ENCODE measurements around the gene SGTA.

The SGTA gene

DNA sequence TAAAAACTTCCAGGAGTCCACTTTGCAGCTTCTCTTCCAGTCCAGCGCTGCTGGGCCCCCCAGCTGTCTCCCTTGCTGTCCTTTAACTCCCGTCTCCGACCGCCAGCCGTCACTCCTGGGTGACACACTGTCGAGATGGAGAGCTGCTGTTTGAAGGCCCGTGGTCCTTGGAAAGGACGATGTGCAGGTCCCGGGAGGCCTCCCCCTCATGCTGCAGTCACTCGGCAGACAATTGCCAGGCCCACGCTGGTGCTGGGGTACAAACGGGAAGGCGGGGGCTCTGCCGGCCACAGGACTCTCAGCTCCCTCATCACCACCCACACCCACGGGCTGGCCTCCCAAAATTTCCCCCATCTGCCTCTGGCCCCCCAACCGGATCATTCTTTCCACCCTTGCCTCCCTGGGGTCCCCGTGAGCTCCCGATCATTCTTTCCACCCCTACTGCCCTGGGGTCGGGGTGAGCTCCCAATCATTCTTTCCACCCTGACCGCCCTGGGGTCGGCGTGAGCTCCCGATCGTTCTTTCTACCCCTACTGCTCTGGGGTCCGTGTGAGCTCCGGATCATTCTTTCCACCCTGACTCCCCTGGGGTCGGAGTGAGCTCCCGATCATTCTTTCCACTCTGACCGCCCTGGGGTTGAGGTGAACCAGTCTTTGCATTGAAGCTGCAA is 20.5 kb upstream of the SGTA start:
- TF ChIP-seq, protein P1, sequence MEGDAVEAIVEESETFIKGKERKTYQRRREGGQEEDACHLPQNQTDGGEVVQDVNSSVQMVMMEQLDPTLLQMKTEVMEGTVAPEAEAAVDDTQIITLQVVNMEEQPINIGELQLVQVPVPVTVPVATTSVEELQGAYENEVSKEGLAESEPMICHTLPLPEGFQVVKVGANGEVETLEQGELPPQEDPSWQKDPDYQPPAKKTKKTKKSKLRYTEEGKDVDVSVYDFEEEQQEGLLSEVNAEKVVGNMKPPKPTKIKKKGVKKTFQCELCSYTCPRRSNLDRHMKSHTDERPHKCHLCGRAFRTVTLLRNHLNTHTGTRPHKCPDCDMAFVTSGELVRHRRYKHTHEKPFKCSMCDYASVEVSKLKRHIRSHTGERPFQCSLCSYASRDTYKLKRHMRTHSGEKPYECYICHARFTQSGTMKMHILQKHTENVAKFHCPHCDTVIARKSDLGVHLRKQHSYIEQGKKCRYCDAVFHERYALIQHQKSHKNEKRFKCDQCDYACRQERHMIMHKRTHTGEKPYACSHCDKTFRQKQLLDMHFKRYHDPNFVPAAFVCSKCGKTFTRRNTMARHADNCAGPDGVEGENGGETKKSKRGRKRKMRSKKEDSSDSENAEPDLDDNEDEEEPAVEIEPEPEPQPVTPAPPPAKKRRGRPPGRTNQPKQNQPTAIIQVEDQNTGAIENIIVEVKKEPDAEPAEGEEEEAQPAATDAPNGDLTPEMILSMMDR (IDR thresholded peaks at IDR 0.05; ENCODE audit: low read depth, low read length), result no peak
- H3K4me3 ChIP-seq (ENCODE audit: low read depth, low read length), result no peak overlapping the region

DNA sequence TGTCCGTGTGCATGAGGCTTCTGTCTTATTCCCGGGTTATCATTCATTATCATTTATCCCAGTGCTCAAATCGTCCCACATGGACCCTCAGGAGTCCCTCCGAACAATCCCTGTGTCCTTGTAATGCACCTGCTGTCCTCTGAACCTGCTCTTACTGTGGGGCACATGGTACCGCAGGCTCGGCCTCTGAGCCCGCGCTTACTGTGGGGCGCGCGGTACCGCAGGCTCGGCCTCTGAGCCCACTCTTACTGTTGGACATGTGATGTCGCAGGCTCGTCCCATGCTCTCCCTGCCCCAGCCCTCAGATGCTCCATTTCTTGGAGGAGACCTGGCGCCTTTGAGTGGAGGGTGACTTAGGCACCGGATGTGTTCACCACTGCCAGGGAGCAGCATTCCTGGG is 19.8 kb upstream of the SGTA start:
- no peak overlapping the region for H3K4me3 ChIP-seq (ENCODE audit: low read depth, low read length)
- TF ChIP-seq, protein P1 (IDR thresholded peaks at IDR 0.05; ENCODE audit: low read depth, low read length), result no peak

DNA sequence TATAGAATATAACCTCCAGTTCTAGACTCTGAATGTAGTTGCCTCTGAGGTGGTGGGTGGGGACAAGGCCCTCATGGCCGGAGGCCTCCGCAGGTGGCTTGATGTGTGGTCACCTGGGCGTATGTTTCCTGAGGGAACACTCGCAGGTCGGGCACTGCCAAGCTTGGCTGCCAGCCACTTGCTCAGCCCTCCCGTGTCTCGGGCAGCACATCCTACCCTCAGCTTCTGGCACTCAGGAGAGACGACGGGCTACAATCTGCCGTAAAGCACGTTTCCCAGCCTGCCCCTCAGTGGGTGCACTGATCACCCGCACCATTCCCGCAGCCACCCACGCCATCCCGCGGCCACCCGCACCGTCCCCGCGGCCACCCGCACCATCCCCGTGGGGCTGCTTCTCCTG is 17.4 kb upstream of the SGTA start:
- TF ChIP-seq, protein P1 (IDR thresholded peaks at IDR 0.05; ENCODE audit: low read depth, low read length), result no peak

DNA sequence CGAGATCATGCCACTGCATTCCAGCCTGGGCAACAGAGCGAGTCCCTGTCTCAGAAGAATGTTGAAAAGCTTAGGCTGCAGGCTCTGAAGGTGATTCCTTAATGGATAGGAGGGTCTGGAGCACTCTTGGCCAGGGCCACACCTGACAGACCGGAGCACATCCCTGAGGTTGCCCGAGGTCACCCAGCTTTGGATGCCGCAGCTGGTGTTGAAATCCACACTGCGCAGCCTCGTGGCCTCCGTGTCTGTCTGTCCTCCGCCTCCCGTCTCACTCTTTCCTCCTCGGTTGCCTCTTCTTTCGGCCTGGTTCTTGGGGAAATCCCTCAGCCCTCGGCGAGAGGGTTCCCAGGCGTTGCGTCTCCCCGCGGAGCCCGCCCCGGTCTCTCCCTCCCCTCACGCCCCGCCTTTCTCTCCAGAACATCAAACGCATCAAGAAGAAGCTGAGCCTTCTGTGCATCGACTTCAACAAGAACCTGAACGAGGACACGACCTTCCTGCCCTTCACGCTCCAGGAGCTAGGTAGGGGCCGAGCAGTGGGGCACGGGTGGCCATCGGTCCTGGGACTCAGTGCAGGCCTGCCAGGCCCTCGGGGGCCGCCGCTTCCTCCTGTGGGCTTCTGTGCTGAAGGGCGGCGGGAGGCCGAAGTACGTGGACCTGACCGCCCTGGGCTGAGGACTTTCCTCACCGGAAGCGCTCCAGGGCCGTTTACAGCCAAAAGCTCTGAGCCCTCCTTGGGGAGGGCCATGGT is 16.4 kb upstream of the SGTA start:
- TF ChIP-seq, protein P1 (IDR thresholded peaks at IDR 0.05; ENCODE audit: low read depth, low read length), result no peak
- no peak overlapping the region for H3K4me3 ChIP-seq (ENCODE audit: low read depth, low read length)

More for the DNA sequence above, 17.4 kb upstream of the SGTA start:
- H3K4me3 ChIP-seq (ENCODE audit: low read depth, low read length), result no peak overlapping the region

DNA sequence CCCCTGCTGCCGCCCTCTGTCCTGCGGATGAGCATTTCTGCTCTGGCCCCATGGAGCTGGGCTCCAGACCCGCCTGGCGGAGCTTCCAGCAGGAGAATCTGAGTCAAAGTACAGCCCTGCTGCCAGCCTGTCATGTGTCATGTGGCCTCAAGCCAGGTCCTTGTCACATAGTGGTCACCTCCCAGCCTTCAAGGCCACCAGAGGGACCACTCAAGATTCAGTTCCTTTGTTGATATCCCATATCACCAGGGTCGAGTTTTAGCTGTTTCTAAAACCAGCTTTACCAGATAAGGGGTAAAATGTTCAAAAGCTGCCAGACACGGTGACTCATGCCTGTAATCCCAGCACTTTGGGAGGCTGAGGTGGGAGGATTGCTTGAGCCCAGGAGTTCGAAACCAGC is 15.7 kb upstream of the SGTA start:
- TF ChIP-seq, protein P1 (IDR thresholded peaks at IDR 0.05; ENCODE audit: low read depth, low read length), result no peak
- no peak overlapping the region for H3K4me3 ChIP-seq (ENCODE audit: low read depth, low read length)

DNA sequence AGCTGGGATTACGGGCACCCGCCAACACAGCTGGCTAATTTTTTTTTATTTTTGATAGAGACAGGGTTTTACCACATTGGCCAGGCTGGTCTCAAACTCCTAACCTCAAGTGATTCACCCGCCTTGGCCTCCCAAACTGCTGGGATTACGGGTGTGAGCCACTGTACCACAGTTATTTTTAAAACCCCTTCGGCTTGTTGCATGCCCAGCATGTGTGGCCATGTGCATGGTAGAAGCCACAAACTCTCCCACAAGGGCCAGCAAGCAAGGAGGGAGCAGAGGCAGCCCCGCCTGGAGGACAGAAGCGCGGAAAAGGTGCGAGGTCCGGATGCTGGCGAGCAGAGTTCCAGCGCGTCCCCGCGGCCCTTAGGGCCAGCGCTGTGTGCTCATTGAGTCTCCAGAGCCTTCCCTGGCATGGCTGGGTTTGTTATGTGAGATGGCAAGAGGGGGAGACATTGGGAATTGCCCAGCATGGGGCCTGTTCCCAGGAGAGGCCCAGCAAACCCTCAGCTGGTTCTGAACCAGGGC is 15.1 kb upstream of the SGTA start:
- TF ChIP-seq, protein P1 (IDR thresholded peaks at IDR 0.05; ENCODE audit: low read depth, low read length), result no peak
- H3K4me3 ChIP-seq (ENCODE audit: low read depth, low read length), result no peak overlapping the region

DNA sequence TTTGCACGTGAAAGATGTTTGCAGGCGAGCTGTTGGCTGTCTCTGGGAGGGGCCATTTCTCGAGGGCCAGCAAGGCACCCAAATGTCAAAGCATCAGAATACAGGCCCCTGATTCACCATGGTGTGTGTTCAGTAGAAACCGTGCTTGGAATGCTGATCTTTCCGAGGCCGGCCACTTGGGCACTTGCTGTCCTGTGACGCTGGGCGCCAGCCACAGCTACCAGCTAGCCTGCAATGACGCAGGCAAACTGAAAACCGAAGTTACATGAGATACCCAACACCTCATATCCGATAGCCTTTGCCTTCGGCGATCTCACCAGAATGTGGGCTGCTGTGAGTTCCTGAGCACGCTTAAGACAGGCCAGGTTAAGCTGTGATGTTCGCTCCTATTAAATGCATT is 14.2 kb upstream of the SGTA start:
- TF ChIP-seq, protein P1 (IDR thresholded peaks at IDR 0.05; ENCODE audit: low read depth, low read length), result no peak
- H3K4me3 ChIP-seq (ENCODE audit: low read depth, low read length), result no peak overlapping the region
